Transverse colon (tissue), 4 donors: ENCODE data around the gene CCDC188. TPM values are rescaled to one million over a fixed set of nuclear protein-coding genes. Genes with fewer than 3 reads are reported as not detected.

Source experiments
- DNase-seq: peaks from one replicate; pipeline ENCODE4 v3.0.0-alpha.2; 2019
- H3K27ac ChIP-seq, 4 donors: fragments of 200-600 bp; sonication (generic); 2 replicates each; pipeline ENCODE4 v1.5.1; 2016 to 2018; ENCODE audit warnings: inconsistent platforms in 4 of 4
- H3K27me3 ChIP-seq: fragments of 200-600 bp; sonication (generic); 2 replicates; pipeline ENCODE4 v1.5.1; 2017; ENCODE audit warnings: inconsistent platforms
- H3K36me3 ChIP-seq, 4 donors: fragments of 200-600 bp; sonication (generic); 2 replicates each; pipeline ENCODE4 v1.5.1; 2017 to 2019; ENCODE audit warnings: inconsistent platforms in 4 of 4
- H3K4me1 ChIP-seq, 4 donors: fragments of 200-600 bp; sonication (generic); 2 replicates each; pipeline ENCODE4 v1.5.1; 2017 to 2020; ENCODE audit warnings: inconsistent platforms in 4 of 4
- H3K4me3 ChIP-seq, 4 donors: fragments of 200-600 bp; sonication (generic); 1 replicate in 1 of 4; 2 replicates in 3 of 4; pipeline versions ENCODE4 v1.5.1 to v1.6.1; 2017 to 2019; ENCODE audit warnings: inconsistent platforms in 4 of 4
- H3K9me3 ChIP-seq, 2 donors: fragments of 200-600 bp; sonication (generic); 2 replicates each; pipeline ENCODE4 v1.5.1; 2017 to 2019; ENCODE audit warnings: inconsistent platforms in 2 of 2
- EP300 ChIP-seq: sonication (generic); formaldehyde crosslinking; IDR thresholded peaks from one replicate; pipeline ENCODE4 v1.6.1; 2017; ENCODE audit warnings: antibody characterized with exemption, low read depth
- POLR2A ChIP-seq: fragments of 450-650 bp; IDR thresholded peaks from one replicate; pipeline ENCODE4 v1.6.1; 2016; ENCODE audit warnings: antibody characterized with exemption, mild to moderate bottlenecking, moderate library complexity
- POLR2AphosphoS5 ChIP-seq, 3 donors: sonication (generic); formaldehyde crosslinking; IDR thresholded peaks; one replicate each; pipeline ENCODE4 v1.6.1; 2016; ENCODE audit warnings: antibody characterized with exemption in 3 of 3
- WGBS, 2 donors: methylation state at CpG; one replicate each; pipeline ENCODE4 v1.1.5; 2018; ENCODE audit warnings: low coverage in 1 of 2; 5-methylcytosine and 5-hydroxymethylcytosine counted together
- in situ Hi-C, 4 donors: fragments of 200-750 bp; cut with MboI; loops; one replicate each; pipeline versions ENCODE4 v1.15.0 to v1.15.1; 2017; ENCODE audit warnings: low sequenced_read_pairs in 3 of 4, low pct_ligation_motif_present in 1 of 4, low pct_unique_long_range_greater_than_20kb in 1 of 4
- intact Hi-C: fragments of 100-400 bp; cut with DNase I; formaldehyde crosslinking; loops from one replicate; pipeline ENCODE4 v1.15.1; 2023; ENCODE audit warnings: low total_unique reads
- total RNA-seq, 4 donors: library from RNA; depleted of rRNA; stranded (reverse); fragments of >200 nt; gene quantifications; one replicate each; pipeline ENCODE4 v1.1.0, GENCODE V29; 2016
- TF ChIP-seq, protein P1 (sequence below), 5 experiments: fragments of 200-600 bp in 3 of 5; fragments of 450-650 bp in 2 of 5; sonication (generic) in 3 of 5; IDR thresholded peaks; 1 replicate in 2 of 5; 2 replicates in 3 of 5; pipeline ENCODE4 v1.5.1; 2016 to 2017; ENCODE audit warnings: antibody characterized with exemption in 5 of 5, inconsistent platforms in 3 of 5, mild to moderate bottlenecking in 2 of 5, moderate library complexity in 1 of 5

The CCDC188 gene
- total RNA-seq, 4 donors from 2014 or later, result 0.41 TPM; not detected in 3

DNA sequence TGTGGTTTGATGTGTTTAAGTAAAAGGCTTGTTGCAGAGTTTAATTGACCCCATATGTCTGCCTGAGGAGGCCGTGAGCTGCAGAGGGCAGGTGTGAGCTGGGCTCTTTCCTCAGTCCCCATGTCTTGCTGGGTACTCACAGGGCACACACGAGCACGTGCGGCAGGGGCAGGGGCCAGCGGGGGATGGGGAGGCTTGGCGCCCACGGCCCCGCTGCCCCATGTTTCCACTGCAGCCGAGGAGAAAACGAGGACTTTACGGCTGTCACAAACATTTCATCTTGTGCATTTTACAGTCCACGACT, 24.7 kb upstream of the CCDC188 start:
- in situ Hi-C loops, result no loop called here
- DNase-seq, result no peak
- intact Hi-C loops, result no loop called here
- no peak for TF ChIP-seq POLR2AphosphoS5 (IDR thresholded peaks at IDR 0.05)
- TF ChIP-seq, protein P1, sequence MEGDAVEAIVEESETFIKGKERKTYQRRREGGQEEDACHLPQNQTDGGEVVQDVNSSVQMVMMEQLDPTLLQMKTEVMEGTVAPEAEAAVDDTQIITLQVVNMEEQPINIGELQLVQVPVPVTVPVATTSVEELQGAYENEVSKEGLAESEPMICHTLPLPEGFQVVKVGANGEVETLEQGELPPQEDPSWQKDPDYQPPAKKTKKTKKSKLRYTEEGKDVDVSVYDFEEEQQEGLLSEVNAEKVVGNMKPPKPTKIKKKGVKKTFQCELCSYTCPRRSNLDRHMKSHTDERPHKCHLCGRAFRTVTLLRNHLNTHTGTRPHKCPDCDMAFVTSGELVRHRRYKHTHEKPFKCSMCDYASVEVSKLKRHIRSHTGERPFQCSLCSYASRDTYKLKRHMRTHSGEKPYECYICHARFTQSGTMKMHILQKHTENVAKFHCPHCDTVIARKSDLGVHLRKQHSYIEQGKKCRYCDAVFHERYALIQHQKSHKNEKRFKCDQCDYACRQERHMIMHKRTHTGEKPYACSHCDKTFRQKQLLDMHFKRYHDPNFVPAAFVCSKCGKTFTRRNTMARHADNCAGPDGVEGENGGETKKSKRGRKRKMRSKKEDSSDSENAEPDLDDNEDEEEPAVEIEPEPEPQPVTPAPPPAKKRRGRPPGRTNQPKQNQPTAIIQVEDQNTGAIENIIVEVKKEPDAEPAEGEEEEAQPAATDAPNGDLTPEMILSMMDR (IDR thresholded peaks at IDR 0.05), result no peak
- no peak overlapping the region for H3K4me3 ChIP-seq
- no peaks in the 10 kb centered on the region for H3K9me3 ChIP-seq
- H3K27me3 ChIP-seq, result peaks cover 13% of the 10 kb centered on the region
- H3K36me3 ChIP-seq, result no peaks in the 10 kb centered on the region
- no peak overlapping the region for H3K27ac ChIP-seq
- 47 to 80% methylated on average over 1 to 12 of the region's 12 CpGs for WGBS, 2 donors
- no peaks in the 10 kb centered on the region for H3K4me1 ChIP-seq

DNA sequence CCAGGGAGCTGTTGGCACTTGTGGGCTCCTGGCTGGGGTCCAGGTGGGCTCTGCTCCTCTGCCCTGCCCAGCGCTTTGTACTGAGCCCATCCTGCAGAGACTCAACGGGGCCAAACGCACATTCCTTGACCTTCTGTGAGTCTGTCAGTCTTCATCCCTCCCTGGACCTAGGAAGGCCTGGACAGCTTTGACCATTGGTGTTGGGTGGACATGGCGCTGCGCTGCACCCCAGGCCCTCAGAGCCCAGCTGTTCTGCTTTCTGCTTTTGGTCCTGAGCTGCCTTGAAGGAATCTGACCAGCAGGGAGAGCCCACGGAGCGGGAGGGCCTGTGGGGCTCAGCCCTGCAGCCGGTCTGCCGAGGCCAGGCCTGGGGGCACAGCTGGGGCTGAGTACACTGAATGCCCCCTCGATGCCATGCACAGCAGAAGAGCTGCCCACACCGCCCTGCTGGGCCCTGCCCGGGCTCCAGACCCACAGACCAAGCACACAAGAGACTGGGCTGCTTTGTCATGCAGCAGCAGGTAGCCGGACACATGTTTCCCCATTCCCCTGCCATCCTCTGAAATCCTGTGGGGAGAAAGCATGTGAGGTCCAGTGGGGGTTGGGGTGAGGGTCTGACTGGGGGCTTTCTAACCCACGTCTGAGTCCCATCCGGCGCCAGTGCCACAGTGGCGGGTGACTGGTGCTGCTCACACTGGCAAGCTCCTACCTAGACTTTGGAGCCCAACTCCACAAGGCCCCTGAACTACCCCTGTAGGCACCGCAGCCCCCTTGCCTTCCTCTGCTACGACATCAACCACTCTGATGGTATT, 24.1 kb upstream of the CCDC188 start:
- no peak overlapping the region for H3K4me3 ChIP-seq
- H3K27ac ChIP-seq, result no peak overlapping the region
- H3K36me3 ChIP-seq, result no peaks in the 10 kb centered on the region
- in situ Hi-C loops, result loop anchor here in 1 of 4 donors (25.0 kb wide), 1 partner anchor 462 kb away; no protein-coding TSS in a partner anchor
- H3K27me3 ChIP-seq, result peaks cover 13% of the 10 kb centered on the region
- no peaks in the 10 kb centered on the region for H3K9me3 ChIP-seq
- H3K4me1 ChIP-seq, result no peaks in the 10 kb centered on the region
- intact Hi-C loops, result no loop called here
- WGBS, 2 donors, result 0 to 61% methylated on average over 1 to 17 of the region's 19 CpGs
- DNase-seq, result no peak
- TF ChIP-seq POLR2A (no peak), POLR2AphosphoS5 (IDR thresholded peaks at IDR 0.05) (no peak), EP300 (no peak)
- TF ChIP-seq, protein P1 (IDR thresholded peaks at IDR 0.05), result no peak

DNA sequence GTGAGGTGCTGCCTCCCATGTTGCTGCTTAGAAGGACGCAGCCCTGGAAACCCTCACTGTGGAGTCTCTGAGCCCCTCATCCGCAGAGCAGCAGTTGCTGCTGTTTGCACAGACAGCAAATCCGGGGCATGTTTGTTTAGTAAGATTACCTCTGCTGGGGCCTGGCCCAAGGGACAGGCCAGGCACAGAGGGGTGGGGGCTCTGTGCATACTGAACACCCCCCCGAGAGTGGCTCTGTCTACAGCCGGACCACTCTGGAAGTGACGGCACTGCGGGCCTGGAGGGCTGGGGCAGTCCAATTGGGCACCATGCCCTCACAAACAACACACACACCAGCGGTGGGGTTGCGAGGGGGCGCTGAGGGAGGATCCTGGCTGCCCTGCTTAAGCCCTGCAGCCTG, 22.9 kb upstream of the CCDC188 start:
- 69% methylated on average over 10 of the region's 10 CpGs; no CpG with 5 or more reads in 1 of the 2 donors for WGBS, 2 donors
- Histone ChIP-seq H3K9me3 (no peaks in the 10 kb centered on the region), H3K4me3 (no peak overlapping the region), H3K27me3 (peaks cover 13% of the 10 kb centered on the region), H3K4me1 (no peaks in the 10 kb centered on the region), H3K36me3 (no peaks in the 10 kb centered on the region), H3K27ac (no peak overlapping the region)
- TF ChIP-seq, protein P1 (IDR thresholded peaks at IDR 0.05), result no peak
- no peak for TF ChIP-seq EP300
- in situ Hi-C loops (loop anchor here in 1 of 4 donors (25.0 kb wide), 1 partner anchor 464 kb away; no protein-coding TSS in a partner anchor), intact Hi-C loops (no loop called here)
- DNase-seq, result no peak

DNA sequence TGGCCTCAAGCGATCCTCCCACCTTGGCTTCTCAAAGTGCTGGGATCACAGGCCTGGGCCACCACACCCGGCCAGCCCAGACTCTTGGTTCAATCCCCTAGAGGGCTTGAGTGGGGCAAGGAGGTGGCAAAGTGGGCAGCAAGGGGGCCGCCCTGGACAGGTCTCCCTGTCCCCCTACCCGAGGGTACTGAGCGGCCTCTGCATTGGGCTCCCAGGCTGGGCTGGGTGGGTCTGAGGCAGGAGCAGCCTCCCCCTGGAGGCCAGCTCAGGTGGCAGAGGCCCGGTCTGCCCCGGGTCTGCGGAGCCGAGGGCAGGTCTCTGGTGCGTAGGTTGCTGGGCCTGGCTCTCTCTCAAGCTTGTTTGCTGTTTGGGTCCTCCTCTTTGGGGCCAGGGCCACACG, 22.4 kb upstream of the CCDC188 start:
- intact Hi-C loops, result no loop called here
- Histone ChIP-seq H3K4me3 (no peak overlapping the region), H3K9me3 (no peaks in the 10 kb centered on the region), H3K36me3 (no peaks in the 10 kb centered on the region), H3K4me1 (no peaks in the 10 kb centered on the region), H3K27me3 (peaks cover 13% of the 10 kb centered on the region), H3K27ac (no peak overlapping the region)
- DNase-seq, result no peak
- 91 to 100% methylated on average over 1 to 11 of the region's 11 CpGs for WGBS, 2 donors
- in situ Hi-C loops, result loop anchor here in 1 of 4 donors (25.0 kb wide), 1 partner anchor 464 kb away; no protein-coding TSS in a partner anchor
- TF ChIP-seq EP300 (no peak), POLR2A (no peak), POLR2AphosphoS5 (IDR thresholded peaks at IDR 0.05) (no peak)
- TF ChIP-seq, protein P1 (IDR thresholded peaks at IDR 0.05), result no peak
